GM18909 (cell line): ENCODE results near the gene C17orf50.

Experiments
- ATAC-seq: cut with Tn5 transposase; IDR thresholded peaks from one replicate; pipeline ENCODE4 v1.9.1; 2021; ENCODE audit warnings: mild to moderate bottlenecking; ENCODE audit not compliant: unreplicated experiment, poor library complexity

Gene C17orf50

GRCh38 chr17:35760587-35760986 is at the start of gene C17orf50:
Gene C17orf50 (plus strand): TSS chr17:35760887. CDS start chr17:35760942, 55 bp downstream.
- no peak for ATAC-seq

- ATAC-seq: no peak
These were observed 49.7 kb upstream of the C17orf50 start for GRCh38 chr17:35710950-35711349.

- ATAC-seq: no peak
These were observed 47.5 kb upstream of the C17orf50 start for GRCh38 chr17:35713069-35713728.

- ATAC-seq: no peak
These were observed 45.7 kb upstream of the C17orf50 start for GRCh38 chr17:35714988-35715387.

- no peak for ATAC-seq
These were observed 45.3 kb upstream of the C17orf50 start for GRCh38 chr17:35715416-35715815.

GRCh38 chr17:35716173-35716572 is 44.5 kb upstream of the C17orf50 start:
- ATAC-seq: no peak

GRCh38 chr17:35716897-35717465 is 43.7 kb upstream of the C17orf50 start:
- no peak for ATAC-seq

- no peak for ATAC-seq
These were observed 43.2 kb upstream of the C17orf50 start for GRCh38 chr17:35717475-35717874.

GRCh38 chr17:35723735-35724134 is 37.0 kb upstream of the C17orf50 start:
- ATAC-seq: no peak

- no peak for ATAC-seq
These were observed 35.6 kb upstream of the C17orf50 start for GRCh38 chr17:35725058-35725457.

- ATAC-seq: no peak
These were observed 34.9 kb upstream of the C17orf50 start for GRCh38 chr17:35725802-35726126.

GRCh38 chr17:35726127-35726952 is 34.3 kb upstream of the C17orf50 start:
- ATAC-seq: no peak

GRCh38 chr17:35726953-35727460 is 33.7 kb upstream of the C17orf50 start:
- no peak for ATAC-seq

GRCh38 chr17:35727635-35728034 is 33.1 kb upstream of the C17orf50 start:
- ATAC-seq: no peak

GRCh38 chr17:35728551-35728950 is 32.1 kb upstream of the C17orf50 start:
- ATAC-seq: no peak

- ATAC-seq: no peak
These were observed 31.3 kb upstream of the C17orf50 start for GRCh38 chr17:35729405-35729833.

- no peak for ATAC-seq
These were observed 30.2 kb upstream of the C17orf50 start for GRCh38 chr17:35730400-35731005.

- no peak for ATAC-seq
These were observed 29.3 kb upstream of the C17orf50 start, which contains the start of gene RASL10B for GRCh38 chr17:35731239-35731916. Gene RASL10B (plus strand): TSS chr17:35731639. CDS start chr17:35735185, 3,546 bp downstream.

GRCh38 chr17:35731917-35732805 is 28.5 kb upstream of the C17orf50 start:
- no peak for ATAC-seq
